HEK293 (cell line): Measurements from ENCODE around the gene CPEB4.

ENCODE experiments used
- CTCF ChIP-seq: fragments of 450-650 bp; formaldehyde crosslinking; IDR thresholded peaks from 2 replicates; pipeline ENCODE4 v1.5.1; 2016; ENCODE audit warnings: missing biosample characterization, missing genetic modification characterization
- HIC1 ChIP-seq: fragments of 450-650 bp; formaldehyde crosslinking; IDR thresholded peaks from 2 replicates; pipeline ENCODE4 v1.5.1; 2016; ENCODE audit warnings: missing biosample characterization, missing genetic modification characterization
- ZEB2 ChIP-seq: fragments of 450-650 bp; formaldehyde crosslinking; IDR thresholded peaks from 2 replicates; pipeline ENCODE4 v1.5.1; 2016; ENCODE audit warnings: missing biosample characterization, missing genetic modification characterization
- ZNF10 ChIP-seq: fragments of 450-650 bp; formaldehyde crosslinking; IDR thresholded peaks from 2 replicates; pipeline ENCODE4 v1.5.1; 2017; ENCODE audit warnings: missing biosample characterization, missing genetic modification characterization
- ZNF140 ChIP-seq: fragments of 450-650 bp; formaldehyde crosslinking; IDR thresholded peaks from 2 replicates; pipeline ENCODE4 v1.5.1; 2016; ENCODE audit warnings: missing biosample characterization, missing genetic modification characterization
- ZNF274 ChIP-seq, 2 experiments: fragments of 200-500 bp in 1 of 2; fragments of 450-650 bp in 1 of 2; sonication (Bioruptor generic) in 1 of 2; formaldehyde crosslinking in 1 of 2; IDR thresholded peaks; 2 replicates each; pipeline versions ENCODE4 v1.5.1 to v1.6.1; 2014 to 2016; ENCODE audit warnings: borderline replicate concordance in 1 of 2, inconsistent platforms in 1 of 2, low read length in 1 of 2, missing biosample characterization in 1 of 2, missing genetic modification characterization in 1 of 2
- ZNF311 ChIP-seq: fragments of 450-650 bp; formaldehyde crosslinking; IDR thresholded peaks from 2 replicates; pipeline ENCODE4 v1.5.1; 2017; ENCODE audit warnings: missing biosample characterization, missing genetic modification characterization, borderline replicate concordance
- ZNF473 ChIP-seq: fragments of 450-650 bp; formaldehyde crosslinking; IDR thresholded peaks from 2 replicates; pipeline ENCODE4 v1.5.1; 2017; ENCODE audit warnings: missing biosample characterization, missing genetic modification characterization
- ZNF785 ChIP-seq: fragments of 450-650 bp; formaldehyde crosslinking; IDR thresholded peaks from 2 replicates; pipeline ENCODE4 v1.5.1; 2016; ENCODE audit warnings: missing biosample characterization, missing genetic modification characterization

DNA sequence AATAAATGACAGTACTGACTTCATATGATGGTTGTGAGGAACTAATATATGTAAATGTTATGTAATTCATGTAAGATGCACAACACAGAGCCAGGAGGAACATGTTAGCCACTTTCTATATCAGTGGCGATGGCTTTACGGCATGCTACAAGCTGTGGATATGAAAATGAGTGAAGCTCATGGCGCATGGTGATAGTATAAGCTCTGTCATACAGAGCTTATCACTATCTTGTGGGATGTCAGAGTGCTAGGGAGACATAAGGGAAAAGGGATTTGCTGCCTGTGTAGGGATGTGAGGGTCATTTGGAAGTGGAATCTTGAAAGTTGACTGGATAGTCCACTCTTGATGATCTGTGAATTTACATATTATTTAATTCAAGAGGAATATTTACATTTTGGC, 13.6 kb downstream of the CPEB4 start:
- TF ChIP-seq CTCF (no peak), ZNF10 (tag by site-specific recombination) (no peak), ZNF140 (tag by site-specific recombination) (no peak), ZNF311 (tag by site-specific recombination) (no peak), ZNF274 (IDR thresholded peaks at IDR 0.05; ENCODE audit: low read length) (no peak), ZNF274 (tag by site-specific recombination; IDR thresholded peaks at IDR 0.05; ENCODE audit: borderline replicate concordance) (no peak), ZNF785 (tag by site-specific recombination) (no peak), HIC1 (tag by site-specific recombination) (no peak), ZEB2 (tag by site-specific recombination) (no peak), ZNF473 (tag by site-specific recombination) (no peak)
